KOPT-K1 (cell line): ENCODE data around the gene PNPLA3.

Source experiments
- H3K27ac ChIP-seq: fragments of 200-600 bp; sonication (generic); 2 replicates; pipeline ENCODE4 v1.5.1; 2016; ENCODE audit warnings: antibody characterized with exemption, mild to moderate bottlenecking, low read depth, low read length; ENCODE audit not compliant: poor library complexity, severe bottlenecking
- H3K36me3 ChIP-seq: fragments of 200-600 bp; sonication (generic); 2 replicates; pipeline ENCODE4 v1.5.1; 2017; ENCODE audit warnings: antibody characterized with exemption, mild to moderate bottlenecking, low read length, moderate library complexity; ENCODE audit not compliant: insufficient read depth
- H3K9me3 ChIP-seq: fragments of 200-600 bp; sonication (generic); 2 replicates; pipeline ENCODE4 v1.5.1; 2017; ENCODE audit warnings: antibody characterized with exemption, low read length, mild to moderate bottlenecking; ENCODE audit not compliant: insufficient read depth, poor library complexity, severe bottlenecking

The PNPLA3 gene

DNA sequence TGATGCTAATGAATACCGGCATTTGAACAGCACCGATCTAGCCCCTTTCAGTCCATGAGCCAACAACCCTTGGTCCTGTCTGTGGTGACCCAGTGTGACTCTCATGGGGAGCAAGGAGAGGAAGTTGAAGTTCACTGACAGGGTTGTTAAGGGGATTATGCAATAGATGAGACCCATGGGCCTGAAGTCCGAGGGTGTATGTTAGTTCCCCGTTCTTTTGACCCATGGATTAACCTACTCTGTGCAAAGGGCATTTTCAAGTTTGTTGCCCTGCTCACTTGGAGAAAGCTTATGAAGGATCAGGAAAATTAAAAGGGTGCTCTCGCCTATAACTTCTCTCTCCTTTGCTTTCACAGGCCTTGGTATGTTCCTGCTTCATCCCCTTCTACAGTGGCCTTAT lies 4.9 kb downstream of the PNPLA3 start:
- no peaks in the 10 kb centered on the region for H3K36me3 ChIP-seq
- no peaks in the 10 kb centered on the region for H3K9me3 ChIP-seq
- no peak overlapping the region for H3K27ac ChIP-seq

DNA sequence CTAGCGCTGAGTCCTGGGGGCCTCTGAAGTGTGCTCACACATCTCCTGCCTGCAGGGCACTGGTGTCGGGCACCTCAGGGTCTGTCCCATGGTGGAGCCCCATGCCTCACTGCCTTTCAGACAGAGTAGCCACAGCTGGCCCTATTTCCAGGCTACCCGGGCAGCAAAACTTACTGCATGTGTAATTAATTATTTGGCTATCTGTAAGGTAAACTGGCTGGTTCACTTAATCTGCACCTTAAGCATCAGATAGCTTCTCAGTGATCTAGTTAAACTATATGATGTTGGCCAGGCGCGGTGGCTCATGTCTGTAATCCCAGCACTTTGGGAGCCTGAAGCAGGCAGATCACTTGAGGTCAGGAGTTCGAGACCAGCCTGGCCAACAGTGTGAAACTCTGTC lies 5.3 kb downstream of the PNPLA3 start:
- Histone ChIP-seq H3K36me3 (no peaks in the 10 kb centered on the region), H3K27ac (no peak overlapping the region), H3K9me3 (no peaks in the 10 kb centered on the region)

GRCh38 chr22:43931771-43932170 lies 8.2 kb downstream of the PNPLA3 start:
- H3K27ac ChIP-seq = no peak overlapping the region
- no peaks in the 10 kb centered on the region for H3K36me3 ChIP-seq
- no peaks in the 10 kb centered on the region for H3K9me3 ChIP-seq

GRCh38 chr22:43941449-43941848 lies 17.8 kb downstream of the PNPLA3 start:
- H3K36me3 ChIP-seq = no peaks in the 10 kb centered on the region
- H3K27ac ChIP-seq = no peak overlapping the region
- peaks cover 6% of the 10 kb centered on the region for H3K9me3 ChIP-seq

DNA sequence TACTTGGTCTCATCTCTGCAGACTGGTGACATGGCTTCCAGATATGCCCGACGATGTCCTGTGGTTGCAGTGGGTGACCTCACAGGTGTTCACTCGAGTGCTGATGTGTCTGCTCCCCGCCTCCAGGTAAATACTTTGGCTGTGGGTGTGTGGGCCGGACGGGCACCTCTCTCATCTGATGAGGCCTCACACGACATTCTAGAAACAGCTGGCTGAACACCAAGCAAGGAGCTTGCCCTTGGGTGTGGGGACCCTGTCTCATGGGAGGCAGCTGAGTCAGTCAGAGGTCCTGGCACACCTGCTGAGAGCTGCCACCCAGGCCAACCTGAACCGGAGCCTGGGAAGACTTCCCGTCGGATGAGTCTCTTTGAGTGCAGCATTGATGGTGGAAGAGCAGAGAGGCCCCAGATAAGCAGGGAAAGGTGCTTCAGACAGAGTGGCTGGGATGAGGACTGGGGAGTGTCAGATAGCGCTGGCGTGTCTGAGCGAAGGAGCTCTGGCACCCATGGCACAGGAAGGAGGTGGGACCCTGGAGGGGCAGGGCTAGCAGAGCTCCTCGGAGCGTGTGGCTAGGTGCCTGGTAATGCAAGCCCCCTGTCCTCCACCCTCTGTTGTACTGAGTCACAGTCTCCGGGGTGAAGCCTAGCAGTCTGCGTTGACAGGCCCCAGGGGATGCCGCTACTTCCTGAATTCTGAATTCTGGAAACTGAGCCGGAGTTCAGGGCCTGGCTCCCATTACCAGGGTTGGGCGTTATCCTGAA lies 21.2 kb downstream of the PNPLA3 start:
- Histone ChIP-seq H3K9me3 (peaks cover 6% of the 10 kb centered on the region), H3K27ac (no peak overlapping the region), H3K36me3 (no peaks in the 10 kb centered on the region)

GRCh38 chr22:43945632-43946383 lies 22.2 kb downstream of the PNPLA3 start:
- H3K36me3 ChIP-seq = no peaks in the 10 kb centered on the region
- H3K27ac ChIP-seq = no peak overlapping the region

DNA sequence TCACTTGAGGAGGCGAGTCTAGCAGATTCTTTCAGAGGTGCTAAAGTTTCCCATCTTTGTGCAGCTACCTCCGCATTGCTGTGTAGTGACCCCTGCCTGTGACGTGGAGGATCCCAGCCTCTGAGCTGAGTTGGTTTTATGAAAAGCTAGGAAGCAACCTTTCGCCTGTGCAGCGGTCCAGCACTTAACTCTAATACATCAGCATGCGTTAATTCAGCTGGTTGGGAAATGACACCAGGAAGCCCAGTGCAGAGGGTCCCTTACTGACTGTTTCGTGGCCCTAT lies 22.7 kb downstream of the PNPLA3 start:
- H3K9me3 ChIP-seq = peaks cover 6% of the 10 kb centered on the region
- H3K27ac ChIP-seq = no peak overlapping the region
- no peaks in the 10 kb centered on the region for H3K36me3 ChIP-seq

More at GRCh38 chr22:43945632-43946383, 22.2 kb downstream of the PNPLA3 start:
- H3K9me3 ChIP-seq = peaks cover 6% of the 10 kb centered on the region

DNA sequence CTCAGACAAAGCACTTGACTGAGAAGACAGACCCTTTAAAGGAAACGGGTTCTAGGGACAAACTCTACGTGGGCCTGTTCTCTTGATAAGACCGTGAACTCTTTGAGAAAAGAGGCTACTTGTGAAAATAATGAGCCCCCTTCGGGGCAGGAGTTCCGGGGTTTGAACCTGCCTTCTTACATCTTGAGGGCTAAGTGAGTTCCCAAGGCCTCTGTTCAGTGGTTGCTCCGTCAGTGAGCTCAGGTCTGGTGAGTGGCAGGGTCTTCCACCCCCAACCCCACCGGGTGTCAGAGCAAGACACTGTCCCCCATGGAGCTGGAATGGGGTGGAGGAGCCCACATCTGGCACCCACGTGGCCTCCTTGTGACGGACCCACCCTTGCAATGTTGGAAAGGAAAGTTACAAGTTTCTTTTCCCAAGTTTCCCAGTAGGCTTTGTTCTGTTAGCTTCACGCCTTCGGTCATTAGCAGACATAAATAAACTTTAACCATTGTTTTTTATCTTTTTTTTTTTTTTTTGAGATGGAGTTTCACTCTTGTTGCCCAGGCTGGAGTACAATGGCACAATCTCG lies 25.3 kb downstream of the PNPLA3 start:
- no peak overlapping the region for H3K27ac ChIP-seq
- H3K36me3 ChIP-seq = no peaks in the 10 kb centered on the region
- H3K9me3 ChIP-seq = no peaks in the 10 kb centered on the region

- Histone ChIP-seq H3K27ac (no peak overlapping the region), H3K36me3 (no peaks in the 10 kb centered on the region), H3K9me3 (no peaks in the 10 kb centered on the region)
Measured at GRCh38 chr22:43951391-43951790, 27.8 kb downstream of the PNPLA3 start.

- no peak overlapping the region for H3K27ac ChIP-seq
- H3K9me3 ChIP-seq = no peaks in the 10 kb centered on the region
- no peaks in the 10 kb centered on the region for H3K36me3 ChIP-seq
Measured at GRCh38 chr22:43951966-43952365, 28.4 kb downstream of the PNPLA3 start.

GRCh38 chr22:43953988-43954785 lies 30.6 kb downstream of the PNPLA3 start:
- H3K27ac ChIP-seq = peak overlapping the region; percentile 66
- H3K9me3 ChIP-seq = no peaks in the 10 kb centered on the region
- H3K36me3 ChIP-seq = no peaks in the 10 kb centered on the region

- H3K36me3 ChIP-seq = no peaks in the 10 kb centered on the region
- peak within 1 kb of the TSS; percentile 66 for H3K27ac ChIP-seq
- H3K9me3 ChIP-seq = no peaks in the 10 kb centered on the region
Measured at GRCh38 chr22:43955040-43955882, 31.7 kb downstream of the PNPLA3 start, which contains the start of gene SAMM50. Gene SAMM50 (plus strand): TSS chr22:43955442. CDS start chr22:43955578, 136 bp downstream.

GRCh38 chr22:43955883-43956782 lies 32.5 kb downstream of the PNPLA3 start:
- H3K27ac ChIP-seq = peak overlapping the region; percentile 66
- no peaks in the 10 kb centered on the region for H3K9me3 ChIP-seq
- H3K36me3 ChIP-seq = no peaks in the 10 kb centered on the region
